Smooth muscle cell (in vitro differentiated cells): ENCODE data around the gene HTR3C. TPM values are rescaled to one million over a fixed set of nuclear protein-coding genes. Genes with fewer than 3 reads are reported as not detected.

Experiments used
- DNase-seq: peaks from one replicate; lab custom pipeline; 2025; ENCODE audit not compliant: unreplicated experiment; lab: John Stamatoyannopoulos, UW
- H2AFZ ChIP-seq: fragments of 200-600 bp; sonication (generic); 2 replicates; pipeline ENCODE4 v1.6.0; 2016; ENCODE audit warnings: antibody characterized with exemption, low read depth, mild to moderate bottlenecking
- H3F3A ChIP-seq: fragments of 200-600 bp; sonication (generic); 2 replicates; pipeline ENCODE4 v1.6.0; 2017; ENCODE audit warnings: antibody characterized with exemption, low read depth
- H3K27ac ChIP-seq: fragments of 200-600 bp; sonication (generic); 2 replicates; pipeline ENCODE4 v1.5.1; 2016; ENCODE audit warnings: low read depth, mild to moderate bottlenecking
- H3K27me3 ChIP-seq: fragments of 200-600 bp; sonication (generic); 2 replicates; pipeline ENCODE4 v1.6.1; 2016; ENCODE audit warnings: low read depth, mild to moderate bottlenecking
- H3K36me3 ChIP-seq: fragments of 200-600 bp; sonication (generic); 2 replicates; pipeline ENCODE4 v1.5.1; 2016; ENCODE audit warnings: low read depth
- H3K4me1 ChIP-seq: fragments of 200-600 bp; sonication (generic); 2 replicates; pipeline ENCODE4 v1.5.1; 2016; ENCODE audit warnings: low read depth
- H3K4me2 ChIP-seq: fragments of 200-600 bp; sonication (generic); 2 replicates; pipeline ENCODE4 v1.6.0; 2016; ENCODE audit warnings: mild to moderate bottlenecking
- H3K4me3 ChIP-seq: fragments of 200-600 bp; sonication (generic); 2 replicates; pipeline ENCODE4 v1.5.1; 2016; ENCODE audit warnings: mild to moderate bottlenecking
- H3K79me2 ChIP-seq: fragments of 200-600 bp; sonication (generic); 2 replicates; pipeline ENCODE4 v1.6.0; 2016; ENCODE audit warnings: low read depth, mild to moderate bottlenecking
- H3K9ac ChIP-seq: fragments of 200-600 bp; sonication (generic); 2 replicates; pipeline ENCODE4 v1.6.0; 2016; ENCODE audit warnings: low read depth
- H3K9me3 ChIP-seq: fragments of 200-600 bp; sonication (generic); replicated peaks from 2 replicates; pipeline ENCODE4 v1.5.1; 2016; ENCODE audit warnings: low read depth
- H4K20me1 ChIP-seq: fragments of 200-600 bp; sonication (generic); 2 replicates; pipeline ENCODE4 v1.6.0; 2016; ENCODE audit warnings: low read depth
- WGBS: methylation state at CpG from one replicate; pipeline ENCODE4 v1.1.7; 2016; ENCODE audit warnings: low lambda C conversion rate; 5-methylcytosine and 5-hydroxymethylcytosine counted together
- polyA plus RNA-seq: library from polyadenylated mRNA; unstranded; fragments of >200 nt; fragmentation: Nextera tagmentation; extraction: Ambion mirVana; gene quantifications from 2 replicates; pipeline ENCODE4 v1.2.1, GENCODE V29; 2016
- total RNA-seq: library from RNA; depleted of rRNA; stranded (reverse); fragments of >200 nt; gene quantifications from 2 replicates; pipeline ENCODE4 v1.2.3, GENCODE V29; 2014
- TF ChIP-seq, protein P1 (sequence below): fragments of 200-600 bp; sonication (generic); IDR thresholded peaks from 2 replicates; pipeline ENCODE4 v1.5.1; 2017; ENCODE audit warnings: borderline replicate concordance, mild to moderate bottlenecking, antibody characterized with exemption; ENCODE audit not compliant: insufficient read depth, poor library complexity, severe bottlenecking

Gene HTR3C
- total and polyA plus RNA-seq, 2 experiments from 2014 or later: not detected

DNA sequence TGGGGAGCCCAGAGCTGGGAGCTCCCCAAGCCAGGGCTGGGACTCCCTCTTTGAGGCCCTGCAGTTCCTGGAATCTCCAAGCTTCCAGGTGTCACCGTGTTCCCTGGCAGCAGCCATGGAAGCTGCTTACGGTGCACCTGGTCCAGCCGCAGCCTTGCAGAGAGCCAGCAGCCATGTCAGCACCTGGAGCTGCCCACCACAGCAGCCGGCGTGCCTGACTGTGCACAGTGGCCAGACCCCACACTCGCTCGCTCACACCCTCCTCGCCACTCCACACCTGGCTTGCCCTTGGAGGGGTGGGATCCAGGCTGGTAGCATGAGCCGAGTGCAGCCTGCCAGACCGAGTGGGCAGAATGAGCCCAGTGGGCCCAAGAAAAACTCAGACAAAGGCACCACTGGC is 29.2 kb downstream of the HTR3C start:
- H3K36me3 ChIP-seq: no peaks in the 10 kb centered on the region
- no peaks in the 10 kb centered on the region for H3F3A ChIP-seq
- DNase-seq: no peak
- TF ChIP-seq, protein P1, sequence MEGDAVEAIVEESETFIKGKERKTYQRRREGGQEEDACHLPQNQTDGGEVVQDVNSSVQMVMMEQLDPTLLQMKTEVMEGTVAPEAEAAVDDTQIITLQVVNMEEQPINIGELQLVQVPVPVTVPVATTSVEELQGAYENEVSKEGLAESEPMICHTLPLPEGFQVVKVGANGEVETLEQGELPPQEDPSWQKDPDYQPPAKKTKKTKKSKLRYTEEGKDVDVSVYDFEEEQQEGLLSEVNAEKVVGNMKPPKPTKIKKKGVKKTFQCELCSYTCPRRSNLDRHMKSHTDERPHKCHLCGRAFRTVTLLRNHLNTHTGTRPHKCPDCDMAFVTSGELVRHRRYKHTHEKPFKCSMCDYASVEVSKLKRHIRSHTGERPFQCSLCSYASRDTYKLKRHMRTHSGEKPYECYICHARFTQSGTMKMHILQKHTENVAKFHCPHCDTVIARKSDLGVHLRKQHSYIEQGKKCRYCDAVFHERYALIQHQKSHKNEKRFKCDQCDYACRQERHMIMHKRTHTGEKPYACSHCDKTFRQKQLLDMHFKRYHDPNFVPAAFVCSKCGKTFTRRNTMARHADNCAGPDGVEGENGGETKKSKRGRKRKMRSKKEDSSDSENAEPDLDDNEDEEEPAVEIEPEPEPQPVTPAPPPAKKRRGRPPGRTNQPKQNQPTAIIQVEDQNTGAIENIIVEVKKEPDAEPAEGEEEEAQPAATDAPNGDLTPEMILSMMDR: no peak
- H3K9me3 ChIP-seq: no peaks in the 10 kb centered on the region
- H3K4me1 ChIP-seq: no peaks in the 10 kb centered on the region
- no peak overlapping the region for H3K4me3 ChIP-seq
- H4K20me1 ChIP-seq: no peaks in the 10 kb centered on the region
- H3K27ac ChIP-seq: no peak overlapping the region
- no peaks in the 10 kb centered on the region for H3K79me2 ChIP-seq
- H2AFZ ChIP-seq: no peak overlapping the region
- 98% methylated on average over 8 of the region's 10 CpGs for WGBS
- H3K9ac ChIP-seq: no peak overlapping the region
- no peak overlapping the region for H3K4me2 ChIP-seq
- no peaks in the 10 kb centered on the region for H3K27me3 ChIP-seq

DNA sequence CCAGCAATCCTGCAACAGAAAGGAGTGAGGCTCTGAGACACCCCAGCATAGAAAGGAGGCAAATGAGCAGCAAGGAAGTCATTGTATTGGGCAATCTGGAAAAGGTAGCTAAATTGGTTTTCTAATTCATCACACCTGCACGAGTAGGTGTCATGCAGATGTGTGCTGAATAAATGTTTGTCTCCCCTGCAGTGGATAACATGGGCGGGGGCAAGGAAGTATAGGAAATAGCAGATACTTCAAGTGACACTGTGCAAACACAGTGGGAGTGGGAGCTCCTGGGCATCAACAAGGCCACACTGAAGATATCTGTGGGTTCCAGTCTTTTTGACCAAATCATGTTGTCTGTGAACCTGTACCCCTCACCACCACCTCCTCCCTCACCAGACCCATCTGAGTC is 29.6 kb downstream of the HTR3C start:
- no peaks in the 10 kb centered on the region for H3K4me1 ChIP-seq
- no peak for DNase-seq
- 79% methylated on average over 2 of the region's 2 CpGs for WGBS
- H3K4me3 ChIP-seq: no peak overlapping the region
- no peak overlapping the region for H3K27ac ChIP-seq
- TF ChIP-seq, protein P1: no peak
- H4K20me1 ChIP-seq: no peaks in the 10 kb centered on the region
- no peaks in the 10 kb centered on the region for H3F3A ChIP-seq
- no peaks in the 10 kb centered on the region for H3K9me3 ChIP-seq
- H3K79me2 ChIP-seq: no peaks in the 10 kb centered on the region
- H3K4me2 ChIP-seq: no peak overlapping the region
- no peak overlapping the region for H3K9ac ChIP-seq
- no peaks in the 10 kb centered on the region for H3K36me3 ChIP-seq
- no peaks in the 10 kb centered on the region for H3K27me3 ChIP-seq
- H2AFZ ChIP-seq: no peak overlapping the region

DNA sequence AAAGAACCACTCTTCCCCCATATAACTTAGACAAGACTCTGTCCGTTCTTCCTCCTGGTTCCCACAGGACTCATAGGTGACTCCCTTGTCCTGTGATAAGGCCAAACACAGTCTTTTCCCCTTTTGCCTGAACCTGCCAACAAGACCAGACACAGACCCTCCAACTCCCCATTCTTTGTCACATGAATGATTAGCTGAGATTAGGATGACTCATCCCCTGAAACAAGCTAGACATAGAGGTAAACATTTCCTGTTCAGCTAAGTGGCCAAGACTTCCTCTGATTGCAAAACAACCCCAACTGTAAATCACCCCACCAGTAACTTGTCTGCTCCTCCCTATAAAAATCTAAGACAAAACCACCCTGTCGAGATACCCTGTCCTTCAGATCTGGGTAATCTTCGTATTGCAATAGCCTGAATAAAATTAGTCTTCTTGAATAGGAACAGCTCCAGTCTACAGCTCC is 32.6 kb downstream of the HTR3C start:
- no peak for DNase-seq
- 62% methylated on average over 3 of the region's 3 CpGs for WGBS
- no peaks in the 10 kb centered on the region for H3K4me1 ChIP-seq
- TF ChIP-seq, protein P1: no peak
- no peak overlapping the region for H3K9ac ChIP-seq
- no peak overlapping the region for H3K4me2 ChIP-seq
- H3K27ac ChIP-seq: no peak overlapping the region
- H3K9me3 ChIP-seq: no peaks in the 10 kb centered on the region
- no peaks in the 10 kb centered on the region for H4K20me1 ChIP-seq
- no peaks in the 10 kb centered on the region for H3F3A ChIP-seq
- no peak overlapping the region for H3K4me3 ChIP-seq
- H3K79me2 ChIP-seq: no peaks in the 10 kb centered on the region
- no peaks in the 10 kb centered on the region for H3K27me3 ChIP-seq
- no peaks in the 10 kb centered on the region for H3K36me3 ChIP-seq
- H2AFZ ChIP-seq: no peak overlapping the region

DNA sequence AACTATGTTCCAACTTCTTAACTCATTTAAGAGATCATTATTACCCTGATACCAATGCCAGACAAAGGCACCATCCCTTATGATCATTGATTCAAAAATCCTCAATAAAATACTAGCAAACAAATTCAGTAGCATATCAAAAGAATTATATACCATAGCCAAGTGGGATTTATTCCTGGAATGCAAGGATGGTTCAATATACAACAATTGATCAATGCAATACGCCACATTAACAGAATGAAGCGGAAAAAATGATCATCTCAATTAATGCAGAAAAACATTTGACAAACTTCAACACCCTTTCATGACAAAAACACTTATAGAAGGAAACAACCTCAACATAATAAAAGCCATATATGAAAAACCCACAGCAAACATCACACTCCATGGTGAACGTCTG is 39.4 kb downstream of the HTR3C start:
- no peaks in the 10 kb centered on the region for H4K20me1 ChIP-seq

More for the DNA sequence above, 39.4 kb downstream of the HTR3C start:
- no peaks in the 10 kb centered on the region for H3K4me1 ChIP-seq
- H3K27ac ChIP-seq: no peak overlapping the region
- H3K9ac ChIP-seq: no peak overlapping the region
- H3K4me2 ChIP-seq: no peak overlapping the region
- WGBS: 95% methylated on average over 3 of the region's 3 CpGs
- H3K36me3 ChIP-seq: no peaks in the 10 kb centered on the region
- no peaks in the 10 kb centered on the region for H3K79me2 ChIP-seq
- H3K27me3 ChIP-seq: no peaks in the 10 kb centered on the region
- no peak for DNase-seq
- H3K4me3 ChIP-seq: no peak overlapping the region
- no peaks in the 10 kb centered on the region for H3F3A ChIP-seq
- TF ChIP-seq, protein P1: no peak
- H2AFZ ChIP-seq: no peak overlapping the region
- H3K9me3 ChIP-seq: peaks cover 14% of the 10 kb centered on the region
